Activated CD4-positive, alpha-beta T cell treated with anti-CD3 and anti-CD28 coated beads for 36 hours (primary cell): ENCODE data around the gene ADGRG1. TPM values are rescaled to one million over a fixed set of nuclear protein-coding genes. Genes with fewer than 3 reads are reported as not detected.

Source experiments
- ATAC-seq: fragments of 200-7000 bp; cut with Tn5 transposase; one replicate; pipeline ENCODE4 v1.10.0; 2021; ENCODE audit warnings: mild to moderate bottlenecking, moderate library complexity
- CTCF ChIA-PET: fragments of 350-600 bp; sonication (Branson Sonifier 250); formaldehyde crosslinking; loops from one replicate; lab custom pipeline; 2021; ENCODE audit warnings: antibody characterized with exemption; lab: Charles Lee
- POLR2A ChIA-PET: fragments of 350-600 bp; sonication (Branson Sonifier 250); formaldehyde crosslinking; loops from one replicate; lab custom pipeline; 2021; ENCODE audit warnings: antibody characterized with exemption, inconsistent platforms; lab: Charles Lee
- DNase-seq: peaks from one replicate; pipeline ENCODE4 v3.0.0-alpha.2; 2020
- H3K27ac Mint-ChIP-seq: one replicate; pipeline ENCODE4 v1.8.0; 2021; ENCODE audit warnings: mixed read lengths
- H3K27me3 Mint-ChIP-seq: one replicate; pipeline ENCODE4 v1.8.0; 2021; ENCODE audit warnings: mixed read lengths
- H3K36me3 Mint-ChIP-seq: one replicate; pipeline ENCODE4 v1.8.0; 2021; ENCODE audit warnings: low read depth, mixed read lengths
- H3K4me1 Mint-ChIP-seq: one replicate; pipeline ENCODE4 v1.8.0; 2021; ENCODE audit warnings: mixed read lengths
- H3K4me3 Mint-ChIP-seq: one replicate; pipeline ENCODE4 v1.8.0; 2021; ENCODE audit warnings: mild to moderate bottlenecking, moderate library complexity, mixed read lengths
- H3K9me3 Mint-ChIP-seq: one replicate; pipeline ENCODE4 v1.8.0; 2021; ENCODE audit warnings: low read depth, mixed read lengths
- intact Hi-C, 2 experiments: fragments of 100-400 bp; cut with DNase I in 1 of 2; cut with micrococcal nuclease in 1 of 2; formaldehyde crosslinking; loops; one replicate each; pipeline versions ENCODE4 v1.14.2 to v1.15.1; 2022 to 2024; cut with DNase I, micrococcal nuclease
- total RNA-seq, 2 experiments: library from RNA; stranded (reverse); gene quantifications; one replicate each; pipeline ENCODE4 v1.2.3, GENCODE V29; 2021

Gene ADGRG1
- total RNA-seq, 2 experiments from 2014 or later, result 6.3 to 6.8 TPM

GRCh38 chr16:57652695-57653471 is 24.5 kb downstream of the ADGRG1 start:
- Mint-ChIP-seq H3K9me3 (no peaks in the 10 kb centered on the region), H3K4me1 (peaks cover 18% of the 10 kb centered on the region), H3K4me3 (no peak overlapping the region), H3K27ac (no peak overlapping the region), H3K27me3 (no peaks in the 10 kb centered on the region), H3K36me3 (no peaks in the 10 kb centered on the region)
- ChIA-PET CTCF (interaction anchor here (0.6 to 1.9 kb wide), 5 partner anchors 18 to 77 kb away, joined by 3 to 15 read pairs (median 3); no protein-coding TSS in a partner anchor), POLR2A (no interaction called here)
- intact Hi-C loops, result no loop called here
- ATAC-seq, result no peak
- DNase-seq, result no peak

DNA sequence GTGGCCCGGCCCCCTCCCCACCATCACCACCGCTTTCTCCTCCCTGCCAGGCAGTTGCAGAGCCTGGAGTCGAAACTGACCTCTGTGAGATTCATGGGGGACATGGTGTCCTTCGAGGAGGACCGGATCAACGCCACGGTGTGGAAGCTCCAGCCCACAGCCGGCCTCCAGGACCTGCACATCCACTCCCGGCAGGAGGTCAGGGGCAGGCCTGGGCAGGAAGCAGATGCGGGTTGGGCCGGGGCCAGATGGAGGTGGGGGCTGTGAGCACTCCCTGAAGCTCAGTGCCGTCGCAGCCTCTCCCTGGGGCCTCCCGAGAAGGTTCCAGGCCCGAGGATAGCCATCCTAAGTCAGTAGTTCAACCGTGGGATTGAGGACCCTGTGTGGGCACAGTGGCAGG is 25.5 kb downstream of the ADGRG1 start:
- Mint-ChIP-seq H3K4me3 (no peak overlapping the region), H3K4me1 (peaks cover 7% of the 10 kb centered on the region), H3K9me3 (no peaks in the 10 kb centered on the region), H3K27me3 (no peaks in the 10 kb centered on the region), H3K36me3 (no peaks in the 10 kb centered on the region), H3K27ac (no peak overlapping the region)
- no peak for DNase-seq
- ChIA-PET POLR2A (no interaction called here), CTCF (interaction anchor here (0.7 kb wide), 1 partner anchor 22 kb away, joined by 3 read pairs; no protein-coding TSS in a partner anchor)
- intact Hi-C loops, result no loop called here
- no peak for ATAC-seq

GRCh38 chr16:57656342-57656955 is 28.0 kb downstream of the ADGRG1 start:
- ChIA-PET POLR2A (no interaction called here), CTCF (no interaction called here)
- intact Hi-C loops, result no loop called here
- no peak overlapping the region for H3K4me3 Mint-ChIP-seq
- H3K27ac Mint-ChIP-seq, result no peak overlapping the region
- DNase-seq, result no peak
- no peak for ATAC-seq
- no peaks in the 10 kb centered on the region for H3K27me3 Mint-ChIP-seq
- H3K36me3 Mint-ChIP-seq, result no peaks in the 10 kb centered on the region
- H3K9me3 Mint-ChIP-seq, result no peaks in the 10 kb centered on the region
- H3K4me1 Mint-ChIP-seq, result peaks cover 7% of the 10 kb centered on the region

DNA sequence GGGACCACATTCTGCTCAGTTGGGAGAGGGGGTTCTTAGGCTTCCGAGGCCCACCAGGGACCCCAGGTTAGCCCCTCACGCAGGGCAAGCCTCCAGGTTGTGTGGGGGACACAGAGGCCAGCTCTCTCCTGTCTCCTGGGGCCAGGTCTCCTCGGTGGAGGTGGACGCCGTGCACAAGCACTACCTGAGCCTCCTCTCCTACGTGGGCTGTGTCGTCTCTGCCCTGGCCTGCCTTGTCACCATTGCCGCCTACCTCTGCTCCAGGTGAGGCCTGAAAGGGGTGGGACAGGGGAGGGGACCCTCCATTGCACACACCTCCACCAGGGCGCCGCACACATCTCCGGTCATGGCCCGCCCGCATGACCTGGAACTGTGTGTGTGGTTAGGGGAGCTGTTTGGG is 28.8 kb downstream of the ADGRG1 start:
- CTCF ChIA-PET, result no interaction called here
- no peaks in the 10 kb centered on the region for H3K27me3 Mint-ChIP-seq
- no peak for DNase-seq

DNA sequence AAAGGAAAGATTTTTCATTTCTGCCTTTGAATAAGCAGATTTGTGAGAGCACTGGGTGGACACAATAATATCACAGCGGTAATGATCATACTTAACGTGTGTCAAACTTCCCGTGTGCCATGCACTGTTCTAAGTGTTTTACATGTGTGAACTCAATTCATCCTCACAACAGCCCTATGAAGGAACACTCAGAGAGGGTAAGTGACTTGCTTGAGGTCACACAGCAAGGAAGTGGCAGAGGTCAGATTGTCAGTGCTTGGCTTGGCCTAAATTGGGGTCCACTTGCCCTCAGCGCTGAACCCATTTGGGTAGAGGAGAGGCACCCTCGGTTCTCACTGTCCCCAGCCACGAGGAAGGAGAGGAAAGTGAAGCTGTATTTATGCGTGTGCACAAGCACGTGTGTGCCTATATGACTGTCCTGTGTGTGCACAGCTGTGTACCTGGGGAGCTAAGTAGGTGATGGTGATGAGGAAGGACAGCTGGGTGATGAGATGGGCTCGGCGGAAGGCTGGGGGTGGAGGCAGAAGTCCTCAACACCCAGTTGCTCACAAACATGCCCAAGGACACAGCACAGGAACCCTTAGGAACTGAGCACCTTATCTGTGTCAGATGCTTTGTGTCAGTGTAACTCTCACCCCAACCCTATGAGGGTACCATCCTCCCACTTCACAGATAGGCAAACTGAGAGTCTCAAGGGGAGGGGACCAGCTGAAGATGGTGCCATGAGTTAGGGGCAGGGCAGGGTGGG is 29.9 kb downstream of the ADGRG1 start:
- Mint-ChIP-seq H3K27me3 (no peaks in the 10 kb centered on the region), H3K4me3 (no peak overlapping the region), H3K9me3 (no peaks in the 10 kb centered on the region), H3K4me1 (no peaks in the 10 kb centered on the region), H3K36me3 (no peaks in the 10 kb centered on the region), H3K27ac (no peak overlapping the region)
- ATAC-seq, result no peak
- ChIA-PET POLR2A (no interaction called here), CTCF (interaction anchor here (0.8 kb wide), 1 partner anchor 63 kb away, joined by 5 read pairs; no protein-coding TSS in a partner anchor)
- DNase-seq, result no peak
- intact Hi-C loops, result no loop called here

More for the DNA sequence above, 28.8 kb downstream of the ADGRG1 start:
- POLR2A ChIA-PET, result no interaction called here
- H3K27ac Mint-ChIP-seq, result no peak overlapping the region
- no peaks in the 10 kb centered on the region for H3K4me1 Mint-ChIP-seq
- H3K4me3 Mint-ChIP-seq, result no peak overlapping the region
- intact Hi-C loops, result no loop called here
- H3K9me3 Mint-ChIP-seq, result no peaks in the 10 kb centered on the region
- H3K36me3 Mint-ChIP-seq, result no peaks in the 10 kb centered on the region
- ATAC-seq, result no peak

DNA sequence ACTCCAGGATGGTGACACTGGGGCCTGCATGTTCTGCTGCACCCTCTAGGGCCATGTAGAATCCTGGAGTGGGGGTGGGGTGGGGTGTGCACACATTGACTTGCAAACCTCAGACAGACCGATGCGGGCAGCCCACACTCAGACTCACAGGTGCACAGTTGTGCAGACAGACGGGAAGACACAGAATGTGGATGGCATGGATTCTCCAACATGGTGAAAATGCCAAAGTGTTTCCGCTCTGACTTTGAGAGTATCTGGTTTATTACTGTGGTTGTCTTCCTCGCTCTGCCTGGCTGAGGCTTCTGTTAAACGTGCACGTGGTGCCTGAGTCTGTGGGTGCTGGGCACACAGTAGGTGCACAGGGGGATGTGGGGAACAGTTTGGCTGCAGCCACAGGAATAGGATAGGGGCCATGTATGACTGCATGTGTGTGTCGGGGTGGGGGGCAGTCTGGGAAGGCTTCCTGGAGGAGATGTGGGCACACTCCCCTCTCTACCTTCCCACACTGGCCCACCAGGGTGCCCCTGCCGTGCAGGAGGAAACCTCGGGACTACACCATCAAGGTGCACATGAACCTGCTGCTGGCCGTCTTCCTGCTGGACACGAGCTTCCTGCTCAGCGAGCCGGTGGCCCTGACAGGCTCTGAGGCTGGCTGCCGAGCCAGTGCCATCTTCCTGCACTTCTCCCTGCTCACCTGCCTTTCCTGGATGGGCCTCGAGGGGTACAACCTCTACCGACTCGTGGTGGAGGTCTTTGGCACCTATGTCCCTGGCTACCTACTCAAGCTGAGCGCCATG is 30.6 kb downstream of the ADGRG1 start:
- POLR2A ChIA-PET, result no interaction called here
- intact Hi-C loops, result no loop called here
- Mint-ChIP-seq H3K4me3 (no peak overlapping the region), H3K4me1 (no peaks in the 10 kb centered on the region), H3K36me3 (no peaks in the 10 kb centered on the region), H3K27me3 (no peaks in the 10 kb centered on the region), H3K9me3 (no peaks in the 10 kb centered on the region), H3K27ac (no peak overlapping the region)
- CTCF ChIA-PET, result interaction anchor here (0.8 kb wide), 1 partner anchor 64 kb away, joined by 5 read pairs; no protein-coding TSS in a partner anchor
- ATAC-seq (no peak), DNase-seq (no peak)

DNA sequence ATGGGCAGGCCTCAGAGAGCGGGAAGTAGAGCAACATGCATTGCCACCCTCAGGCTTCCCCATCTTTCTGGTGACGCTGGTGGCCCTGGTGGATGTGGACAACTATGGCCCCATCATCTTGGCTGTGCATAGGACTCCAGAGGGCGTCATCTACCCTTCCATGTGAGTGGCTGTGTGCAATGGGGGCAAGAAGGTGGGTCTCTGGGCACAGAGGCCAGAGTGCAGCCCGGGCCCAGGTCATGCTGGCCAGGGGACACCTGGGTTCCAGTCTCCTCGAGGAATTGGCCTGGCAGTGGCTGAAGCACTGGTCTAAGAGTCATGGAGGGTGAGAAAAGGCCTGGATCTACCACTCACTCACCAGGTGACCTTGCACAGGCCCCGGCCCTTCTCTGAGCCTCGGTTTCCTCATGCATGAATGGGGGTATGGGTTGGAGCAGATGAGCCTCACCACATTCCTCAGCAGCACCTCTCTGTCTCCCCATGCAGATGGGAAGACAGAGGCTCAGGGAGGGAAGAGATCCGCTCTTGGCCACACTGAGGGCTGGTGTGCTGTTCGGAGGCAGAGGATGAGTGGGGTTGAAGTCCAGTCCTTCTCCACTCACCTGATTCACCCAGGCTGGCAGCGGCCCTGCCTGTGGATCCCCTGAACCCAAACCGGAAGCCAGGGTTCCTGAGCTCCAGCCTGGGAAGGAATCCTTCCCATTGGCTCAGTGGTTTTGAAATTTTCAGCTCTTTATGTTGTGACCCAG is 32.5 kb downstream of the ADGRG1 start:
- ATAC-seq (no peak), DNase-seq (no peak)
- H3K27me3 Mint-ChIP-seq, result no peaks in the 10 kb centered on the region
- no peak overlapping the region for H3K27ac Mint-ChIP-seq
- H3K36me3 Mint-ChIP-seq, result no peaks in the 10 kb centered on the region
- H3K4me3 Mint-ChIP-seq, result no peak overlapping the region
- intact Hi-C loops, result no loop called here
- H3K4me1 Mint-ChIP-seq, result no peaks in the 10 kb centered on the region
- CTCF ChIA-PET, result interaction anchor here (1.0 kb wide), 1 partner anchor 12 kb away, joined by 3 read pairs; no protein-coding TSS in a partner anchor
- H3K9me3 Mint-ChIP-seq, result no peaks in the 10 kb centered on the region
- POLR2A ChIA-PET, result no interaction called here

GRCh38 chr16:57661510-57661909 is 33.1 kb downstream of the ADGRG1 start:
- Mint-ChIP-seq H3K36me3 (no peaks in the 10 kb centered on the region), H3K27me3 (no peaks in the 10 kb centered on the region), H3K4me3 (no peak overlapping the region), H3K27ac (no peak overlapping the region), H3K9me3 (no peaks in the 10 kb centered on the region), H3K4me1 (no peaks in the 10 kb centered on the region)
- ChIA-PET CTCF (interaction anchor here (1.0 kb wide), 1 partner anchor 11 kb away, joined by 3 read pairs; no protein-coding TSS in a partner anchor), POLR2A (no interaction called here)
- intact Hi-C loops, result no loop called here
- DNase-seq (no peak), ATAC-seq (no peak)

DNA sequence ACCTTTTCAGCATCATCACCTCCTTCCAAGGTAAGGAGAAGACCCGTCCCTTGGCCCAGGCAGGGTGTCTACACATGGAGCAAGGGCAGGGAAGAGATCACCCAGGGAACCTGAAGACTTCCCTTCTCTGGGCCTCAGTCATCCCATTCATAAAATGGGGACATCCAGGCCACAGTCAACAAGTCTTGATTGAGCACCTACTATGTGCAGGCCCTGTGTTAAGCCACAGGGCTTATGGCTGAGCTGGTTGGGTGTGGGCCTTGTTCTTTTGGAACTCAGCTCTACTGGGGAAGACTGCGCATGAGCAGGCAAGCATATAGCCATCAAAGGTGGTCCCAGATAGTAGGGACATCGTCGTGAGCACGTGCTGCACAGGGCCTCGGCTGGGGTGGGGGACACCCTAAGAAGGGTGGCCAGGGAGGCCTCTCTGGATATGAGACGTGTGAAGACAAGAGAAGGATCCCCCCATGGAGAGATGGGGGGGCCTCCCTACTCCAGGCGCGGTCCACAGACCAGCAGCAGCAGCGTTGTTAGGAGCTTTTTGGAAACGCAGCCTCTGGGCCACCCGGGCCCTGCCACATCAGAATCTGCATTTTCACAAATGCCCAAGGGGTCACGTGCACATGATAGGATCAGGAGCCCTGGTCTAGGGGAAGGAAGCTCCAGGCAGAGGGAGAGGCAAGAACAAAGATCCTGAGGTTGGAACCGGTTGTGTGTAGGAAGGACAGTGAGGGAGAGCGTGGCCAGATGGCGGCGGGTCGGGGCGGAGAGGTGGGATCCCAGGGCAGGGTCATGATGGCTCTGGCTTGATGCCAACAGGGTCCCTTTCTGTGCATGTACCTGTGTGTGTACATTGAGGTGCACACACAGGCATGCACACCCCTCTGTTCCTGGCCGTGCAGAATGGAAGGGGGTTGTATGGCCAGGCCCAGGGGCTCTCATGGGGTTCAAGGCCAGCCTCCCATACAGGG is 33.8 kb downstream of the ADGRG1 start:
- Mint-ChIP-seq H3K9me3 (no peaks in the 10 kb centered on the region), H3K27ac (no peak overlapping the region), H3K27me3 (no peaks in the 10 kb centered on the region), H3K4me1 (no peaks in the 10 kb centered on the region), H3K4me3 (no peak overlapping the region), H3K36me3 (no peaks in the 10 kb centered on the region)
- DNase-seq (no peak), ATAC-seq (no peak)
- CTCF ChIA-PET, result interaction anchor here (0.7 to 1.0 kb wide), 2 partner anchors 10 to 129 kb away, joined by 3 to 4 read pairs; no protein-coding TSS in a partner anchor
- POLR2A ChIA-PET, result no interaction called here
- intact Hi-C loops, result no loop called here

GRCh38 chr16:57663436-57663835 is 35.0 kb downstream of the ADGRG1 start:
- H3K4me3 Mint-ChIP-seq, result no peak overlapping the region
- CTCF ChIA-PET, result no interaction called here
- no peaks in the 10 kb centered on the region for H3K4me1 Mint-ChIP-seq
- no peaks in the 10 kb centered on the region for H3K27me3 Mint-ChIP-seq
- H3K9me3 Mint-ChIP-seq, result no peaks in the 10 kb centered on the region
- no peaks in the 10 kb centered on the region for H3K36me3 Mint-ChIP-seq
- ATAC-seq (no peak), DNase-seq (no peak)
- intact Hi-C loops, result no loop called here
- POLR2A ChIA-PET, result interaction anchor here (0.5 kb wide), 1 partner anchor 411 kb away, joined by 3 read pairs; no protein-coding TSS in a partner anchor
- H3K27ac Mint-ChIP-seq, result no peak overlapping the region
